Superior temporal gyrus (tissue), 1 donor: ENCODE results near the gene OR52E2.

ENCODE experiments used
- DNase-seq: peaks from one replicate; pipeline ENCODE4 v3.0.0-alpha.2; 2016; ENCODE audit errors: extremely low spot score

Gene OR52E2

DNA sequence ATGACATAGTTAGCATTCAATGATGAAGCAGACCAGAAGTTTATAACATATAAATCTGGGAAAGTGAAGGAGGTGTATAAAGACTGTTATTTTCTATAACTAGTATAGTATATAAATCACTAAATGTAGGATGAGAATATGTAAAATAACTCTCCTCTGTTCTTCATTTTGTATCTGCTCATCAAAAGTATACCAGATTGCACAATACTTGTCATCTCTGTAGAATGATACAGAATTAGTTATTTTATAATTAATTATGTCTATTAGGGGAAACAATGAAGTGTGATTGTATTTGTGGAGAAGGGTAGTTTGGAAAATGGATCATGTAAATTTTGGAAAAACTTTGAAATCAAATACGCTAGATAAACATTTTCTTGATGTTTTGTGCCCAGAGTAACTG is 46.4 kb downstream of the OR52E2 start:
- DNase-seq: no peak

DNA sequence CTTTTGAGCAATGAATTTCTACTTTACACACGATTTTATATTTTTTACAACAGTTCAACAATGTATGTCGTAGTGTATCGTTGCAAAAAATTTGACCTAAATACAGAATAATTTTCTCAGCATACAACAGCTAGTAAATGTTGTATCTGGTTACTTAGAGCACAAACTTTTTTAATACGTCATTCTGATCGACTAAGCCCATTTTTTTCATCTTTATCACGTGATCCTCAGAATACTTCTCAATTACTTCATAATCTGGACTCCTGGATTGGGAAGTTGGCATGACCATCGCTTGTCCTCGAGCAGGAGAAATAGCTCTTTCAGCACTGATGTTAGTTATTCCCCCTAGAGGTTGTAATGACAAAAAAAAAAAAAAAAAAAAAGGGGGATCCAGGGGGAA is 48.2 kb downstream of the OR52E2 start:
- DNase-seq: no peak
